DOHH2 (cell line): ENCODE measurements around the gene PRKCSH.

Source experiments
- H3F3A ChIP-seq: fragments of 200-600 bp; sonication (generic), shearing (Covaris generic); 2 replicates; pipeline ENCODE4 v1.6.0; 2016; ENCODE audit warnings: antibody characterized with exemption, mild to moderate bottlenecking; ENCODE audit not compliant: control insufficient read depth, insufficient read depth
- H3K27ac ChIP-seq: fragments of 200-600 bp; sonication (generic); 2 replicates; pipeline ENCODE4 v1.5.1; 2014; ENCODE audit warnings: low read depth, mild to moderate bottlenecking, low read length, moderate library complexity
- H3K27me3 ChIP-seq: fragments of 200-600 bp; sonication (generic); 2 replicates; pipeline ENCODE4 v1.6.1; 2014; ENCODE audit warnings: mild to moderate bottlenecking, low read length, mixed read lengths; ENCODE audit not compliant: control insufficient read depth
- H3K36me3 ChIP-seq: fragments of 200-600 bp; sonication (generic); 2 replicates; pipeline ENCODE4 v1.6.1; 2014; ENCODE audit warnings: mild to moderate bottlenecking, low read length, moderate library complexity, mixed read lengths; ENCODE audit not compliant: control insufficient read depth
- H3K4me1 ChIP-seq: fragments of 200-600 bp; sonication (generic); 2 replicates; pipeline ENCODE4 v1.6.1; 2014; ENCODE audit warnings: mild to moderate bottlenecking, low read length, mixed read lengths; ENCODE audit not compliant: control insufficient read depth
- H3K4me2 ChIP-seq: fragments of 200-600 bp; sonication (generic); 2 replicates; pipeline ENCODE4 v1.6.0; 2014; ENCODE audit warnings: mild to moderate bottlenecking, low read length, moderate library complexity
- H3K4me3 ChIP-seq: fragments of 200-600 bp; sonication (generic); 2 replicates; pipeline ENCODE4 v1.5.1; 2014; ENCODE audit warnings: mild to moderate bottlenecking, low read length, mixed read lengths
- H3K79me2 ChIP-seq: fragments of 200-600 bp; sonication (generic); 2 replicates; pipeline ENCODE4 v1.6.1; 2014; ENCODE audit warnings: mild to moderate bottlenecking, low read length, mixed read lengths; ENCODE audit not compliant: control insufficient read depth
- H3K9me2 ChIP-seq: fragments of 200-600 bp; sonication (generic); replicated peaks from 2 replicates; pipeline ENCODE4 v1.6.1; 2014; ENCODE audit warnings: mild to moderate bottlenecking, low read length, mixed read lengths; ENCODE audit not compliant: control insufficient read depth
- H3K9me3 ChIP-seq: fragments of 200-600 bp; sonication (generic); 2 replicates; pipeline ENCODE4 v1.6.1; 2014; ENCODE audit warnings: antibody characterized with exemption, low read length, mixed read lengths; ENCODE audit not compliant: control insufficient read depth, insufficient read depth
- H4K20me1 ChIP-seq: fragments of 200-600 bp; sonication (generic); 2 replicates; pipeline ENCODE4 v1.6.0; 2014; ENCODE audit warnings: low read depth, mild to moderate bottlenecking, antibody characterized with exemption, low read length, moderate library complexity; ENCODE audit not compliant: control insufficient read depth, insufficient read depth
- CTCF ChIP-seq: fragments of 200-600 bp; sonication (generic); IDR thresholded peaks from one replicate; pipeline ENCODE4 v1.5.1; 2014; ENCODE audit warnings: antibody characterized with exemption, mild to moderate bottlenecking, low read depth, low read length; ENCODE audit not compliant: poor library complexity, severe bottlenecking
- EZH2phosphoT487 ChIP-seq: fragments of 200-600 bp; sonication (generic); IDR thresholded peaks from 2 replicates; pipeline ENCODE4 v1.6.1; 2017; ENCODE audit warnings: borderline replicate concordance, mild to moderate bottlenecking, antibody characterized with exemption, low read length, moderate library complexity, mixed read lengths

PRKCSH gene

GRCh38 chr19:11447347-11448262 is 12.2 kb downstream of the PRKCSH start:
- Histone ChIP-seq H3K9me2 (no peaks in the 10 kb centered on the region), H3K4me1 (peaks cover 9% of the 10 kb centered on the region), H3K4me3 (no peak overlapping the region), H3K27ac (no peak overlapping the region), H3K36me3 (peaks cover 65% of the 10 kb centered on the region), H3K9me3 (no peaks in the 10 kb centered on the region), H3K27me3 (no peaks in the 10 kb centered on the region), H4K20me1 (no peaks in the 10 kb centered on the region), H3K4me2 (no peak overlapping the region), H3F3A (peaks cover 6% of the 10 kb centered on the region), H3K79me2 (no peaks in the 10 kb centered on the region)
- TF ChIP-seq EZH2phosphoT487 (no peak), CTCF (no peak)

- H3K36me3 ChIP-seq: peaks cover 65% of the 10 kb centered on the region
These were observed 13.0 kb downstream of the PRKCSH start for GRCh38 chr19:11448410-11448809.

GRCh38 chr19:11448923-11449554 is 13.6 kb downstream of the PRKCSH start:
- H3K4me2 ChIP-seq: no peak overlapping the region
- no peaks in the 10 kb centered on the region for H3K9me2 ChIP-seq
- no peak overlapping the region for H3K27ac ChIP-seq
- H3F3A ChIP-seq: peaks cover 6% of the 10 kb centered on the region
- peaks cover 61% of the 10 kb centered on the region for H3K36me3 ChIP-seq
- H4K20me1 ChIP-seq: no peaks in the 10 kb centered on the region
- TF ChIP-seq CTCF: no peak
- H3K79me2 ChIP-seq: no peaks in the 10 kb centered on the region
- H3K4me1 ChIP-seq: peaks cover 9% of the 10 kb centered on the region
- H3K27me3 ChIP-seq: no peaks in the 10 kb centered on the region
- H3K4me3 ChIP-seq: no peak overlapping the region
- H3K9me3 ChIP-seq: no peaks in the 10 kb centered on the region

More at GRCh38 chr19:11448410-11448809, 13.0 kb downstream of the PRKCSH start:
- H3K4me2 ChIP-seq: no peak overlapping the region
- no peaks in the 10 kb centered on the region for H3K9me2 ChIP-seq
- H3K4me1 ChIP-seq: peaks cover 9% of the 10 kb centered on the region
- H3K4me3 ChIP-seq: no peak overlapping the region
- no peaks in the 10 kb centered on the region for H3K9me3 ChIP-seq
- no peaks in the 10 kb centered on the region for H3K27me3 ChIP-seq
- no peaks in the 10 kb centered on the region for H4K20me1 ChIP-seq
- no peaks in the 10 kb centered on the region for H3K79me2 ChIP-seq
- no peak overlapping the region for H3K27ac ChIP-seq
- no peak for TF ChIP-seq EZH2phosphoT487
- no peak for TF ChIP-seq CTCF
- H3F3A ChIP-seq: peaks cover 6% of the 10 kb centered on the region
